Endothelial cell (in vitro differentiated cells): Measurements from ENCODE around the gene BRINP2. TPM values are rescaled to one million over a fixed set of nuclear protein-coding genes. Genes with fewer than 3 reads are reported as not detected.

Experiments used
- DNase-seq: peaks from one replicate; pipeline ENCODE4 v3.0.0; 2021; ENCODE audit warnings: low spot score
- H3K27ac Mint-ChIP-seq: one replicate; pipeline ENCODE4 v1.8.0; 2021; ENCODE audit warnings: mixed read lengths, inconsistent platforms; ENCODE audit not compliant: unreplicated experiment
- H3K27me3 Mint-ChIP-seq: one replicate; pipeline ENCODE4 v1.8.0; 2021; ENCODE audit warnings: mild to moderate bottlenecking, moderate library complexity, mixed read lengths, inconsistent platforms; ENCODE audit not compliant: unreplicated experiment
- H3K36me3 Mint-ChIP-seq: one replicate; pipeline ENCODE4 v1.8.0; 2021; ENCODE audit warnings: mild to moderate bottlenecking, low read depth, mixed read lengths, inconsistent platforms; ENCODE audit not compliant: unreplicated experiment
- H3K4me1 Mint-ChIP-seq: one replicate; pipeline ENCODE4 v1.8.0; 2021; ENCODE audit warnings: mild to moderate bottlenecking, mixed read lengths, inconsistent platforms; ENCODE audit not compliant: unreplicated experiment
- H3K4me3 Mint-ChIP-seq: one replicate; pipeline ENCODE4 v1.8.0; 2021; ENCODE audit warnings: mild to moderate bottlenecking, mixed read lengths, inconsistent platforms; ENCODE audit not compliant: unreplicated experiment
- H3K9me3 Mint-ChIP-seq: one replicate; pipeline ENCODE4 v1.8.0; 2021; ENCODE audit warnings: mixed read lengths, inconsistent platforms; ENCODE audit not compliant: unreplicated experiment
- total RNA-seq: library from RNA; stranded (reverse); fragmentation: NEBNext Ultra II Directional; extraction: Animal tissue kit (Norgen Biotek cat#: 25700); gene quantifications from one replicate; pipeline ENCODE4 v1.2.1, GENCODE V29; 2021; ENCODE audit not compliant: unreplicated experiment
- TF ChIP-seq, protein P1 (sequence below): fragments of 200-600 bp; sonication (generic); IDR thresholded peaks from one replicate; pipeline ENCODE4 v1.5.0; 2021; ENCODE audit warnings: antibody characterized with exemption; ENCODE audit not compliant: unreplicated experiment

BRINP2 gene
- total RNA-seq, 1 donor from 2014 or later = 0.59 TPM

DNA sequence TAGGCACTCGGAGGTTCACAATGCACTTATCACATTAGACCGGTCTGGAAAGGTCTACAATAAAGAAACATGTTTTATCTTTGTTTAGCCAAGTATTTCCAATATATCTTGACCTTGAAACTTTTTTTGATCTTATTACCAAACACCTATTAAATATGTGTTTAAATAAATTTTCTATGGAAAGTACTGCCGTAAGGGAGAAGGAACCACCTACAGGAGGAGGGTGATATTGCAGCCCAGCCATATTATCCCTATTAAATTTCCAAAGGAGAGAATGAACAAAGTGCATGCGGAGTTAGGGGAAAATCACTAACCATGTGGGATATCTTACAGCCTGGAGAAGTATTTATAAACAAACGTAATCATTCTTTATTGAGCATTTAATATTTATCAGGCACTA lies 14.5 kb downstream of the BRINP2 start:
- TF ChIP-seq, protein P1, sequence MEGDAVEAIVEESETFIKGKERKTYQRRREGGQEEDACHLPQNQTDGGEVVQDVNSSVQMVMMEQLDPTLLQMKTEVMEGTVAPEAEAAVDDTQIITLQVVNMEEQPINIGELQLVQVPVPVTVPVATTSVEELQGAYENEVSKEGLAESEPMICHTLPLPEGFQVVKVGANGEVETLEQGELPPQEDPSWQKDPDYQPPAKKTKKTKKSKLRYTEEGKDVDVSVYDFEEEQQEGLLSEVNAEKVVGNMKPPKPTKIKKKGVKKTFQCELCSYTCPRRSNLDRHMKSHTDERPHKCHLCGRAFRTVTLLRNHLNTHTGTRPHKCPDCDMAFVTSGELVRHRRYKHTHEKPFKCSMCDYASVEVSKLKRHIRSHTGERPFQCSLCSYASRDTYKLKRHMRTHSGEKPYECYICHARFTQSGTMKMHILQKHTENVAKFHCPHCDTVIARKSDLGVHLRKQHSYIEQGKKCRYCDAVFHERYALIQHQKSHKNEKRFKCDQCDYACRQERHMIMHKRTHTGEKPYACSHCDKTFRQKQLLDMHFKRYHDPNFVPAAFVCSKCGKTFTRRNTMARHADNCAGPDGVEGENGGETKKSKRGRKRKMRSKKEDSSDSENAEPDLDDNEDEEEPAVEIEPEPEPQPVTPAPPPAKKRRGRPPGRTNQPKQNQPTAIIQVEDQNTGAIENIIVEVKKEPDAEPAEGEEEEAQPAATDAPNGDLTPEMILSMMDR = peak; percentile 86
- Mint-ChIP-seq H3K9me3 (no peaks in the 10 kb centered on the region), H3K36me3 (no peaks in the 10 kb centered on the region), H3K27me3 (peaks cover 5% of the 10 kb centered on the region), H3K4me3 (no peak overlapping the region), H3K4me1 (peaks cover 9% of the 10 kb centered on the region), H3K27ac (no peak overlapping the region)
- peak; percentile 44 for DNase-seq

DNA sequence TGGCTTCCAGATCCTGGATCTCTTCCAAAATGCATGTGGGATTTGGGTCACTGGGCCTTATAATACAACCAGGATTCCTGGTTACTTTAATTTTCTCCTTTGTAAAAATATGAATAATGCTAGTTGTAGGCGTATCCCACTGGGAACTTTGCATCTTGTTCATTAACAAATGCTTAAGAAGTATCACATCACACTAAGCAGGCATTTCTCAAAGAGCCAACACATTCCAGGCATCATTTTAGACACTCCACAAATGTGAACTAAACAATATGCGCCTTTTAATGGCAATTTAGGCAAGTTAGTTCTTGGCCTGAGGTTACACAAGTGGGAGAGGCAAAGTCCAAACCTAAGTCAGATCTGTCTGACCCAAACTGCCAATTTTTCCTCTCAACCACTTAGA lies 15.9 kb downstream of the BRINP2 start:
- Mint-ChIP-seq H3K9me3 (no peaks in the 10 kb centered on the region), H3K4me1 (peaks cover 4% of the 10 kb centered on the region), H3K4me3 (no peak overlapping the region), H3K27ac (no peak overlapping the region), H3K27me3 (peaks cover 2% of the 10 kb centered on the region), H3K36me3 (no peaks in the 10 kb centered on the region)
- TF ChIP-seq, protein P1 = no peak
- no peak for DNase-seq

DNA sequence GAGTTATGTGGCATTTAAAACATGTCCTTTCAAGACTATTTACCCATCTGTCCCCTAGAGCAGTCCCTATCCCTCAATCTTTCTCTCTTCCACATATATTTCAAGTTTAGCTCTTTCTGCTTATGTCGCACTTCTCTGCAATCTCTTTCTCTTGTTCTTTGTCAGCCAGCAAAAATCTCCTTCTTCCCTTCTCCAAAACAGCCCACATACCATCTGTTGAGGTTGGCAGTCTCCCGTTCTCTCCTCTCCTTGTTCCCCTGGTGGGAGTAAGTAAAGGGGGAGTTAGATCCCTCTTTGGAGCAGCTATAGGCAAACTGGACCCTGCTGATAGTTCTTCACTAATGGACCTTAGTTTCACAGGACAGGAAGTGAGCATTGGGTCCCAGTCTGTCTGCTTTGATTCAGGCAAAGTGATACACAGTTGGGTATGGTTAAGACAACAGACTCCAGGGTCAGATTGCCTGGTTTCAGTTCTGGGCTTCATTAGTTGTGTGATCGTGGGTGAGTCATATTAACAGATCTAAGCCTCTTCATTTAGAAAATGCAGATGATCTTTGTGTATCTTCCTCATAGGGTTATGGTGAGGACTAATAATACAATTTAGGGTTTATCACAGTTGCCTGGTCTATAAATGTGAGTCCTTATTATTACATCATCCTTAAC lies 19.7 kb downstream of the BRINP2 start:
- no peaks in the 10 kb centered on the region for H3K36me3 Mint-ChIP-seq
- no peak overlapping the region for H3K27ac Mint-ChIP-seq
- no peaks in the 10 kb centered on the region for H3K4me1 Mint-ChIP-seq
- no peak overlapping the region for H3K4me3 Mint-ChIP-seq
- DNase-seq = no peak
- H3K9me3 Mint-ChIP-seq = no peaks in the 10 kb centered on the region
- TF ChIP-seq, protein P1 = no peak
- H3K27me3 Mint-ChIP-seq = peaks cover 1% of the 10 kb centered on the region

DNA sequence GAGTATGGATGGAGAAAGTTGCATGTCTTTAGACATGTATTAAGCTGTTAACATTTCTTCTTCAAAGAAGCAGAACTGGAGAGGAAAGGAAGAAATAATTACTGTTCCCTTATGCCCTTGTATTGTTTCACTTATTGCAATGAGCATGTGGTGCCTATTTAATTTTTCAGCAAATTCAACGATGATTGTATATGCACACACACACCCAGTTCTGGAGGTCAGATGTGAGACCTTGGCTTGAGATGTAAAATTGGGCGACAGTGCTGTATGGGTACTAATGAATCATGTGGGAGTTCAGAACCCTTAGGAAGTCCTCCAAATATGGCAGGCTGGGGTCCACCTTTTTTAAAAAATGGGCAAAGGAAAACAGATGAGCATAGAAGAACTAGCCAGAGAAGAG lies 27.5 kb downstream of the BRINP2 start:
- TF ChIP-seq, protein P1 = no peak
- H3K27ac Mint-ChIP-seq = no peak overlapping the region
- H3K9me3 Mint-ChIP-seq = no peaks in the 10 kb centered on the region
- no peak for DNase-seq
- no peaks in the 10 kb centered on the region for H3K4me1 Mint-ChIP-seq
- peaks cover 1% of the 10 kb centered on the region for H3K27me3 Mint-ChIP-seq
- no peaks in the 10 kb centered on the region for H3K36me3 Mint-ChIP-seq
- H3K4me3 Mint-ChIP-seq = no peak overlapping the region

DNA sequence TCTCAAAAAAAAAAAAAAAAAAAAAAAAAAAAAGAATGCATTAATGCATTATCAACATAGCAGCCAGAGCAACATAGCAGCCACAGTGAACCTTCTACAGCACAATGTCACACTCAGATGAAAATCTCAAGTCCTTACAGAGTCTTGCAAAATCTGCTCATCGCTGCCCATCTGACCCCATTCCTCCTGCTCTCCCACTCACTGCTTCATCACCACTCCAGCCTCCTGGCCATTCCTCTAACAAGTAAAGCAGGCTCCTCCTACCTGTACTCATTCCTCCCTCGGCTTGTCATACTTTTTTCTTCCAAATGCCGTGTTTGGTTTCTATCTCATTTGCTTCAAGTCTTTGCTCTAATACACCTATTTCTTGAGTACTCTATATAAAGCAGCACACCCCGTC lies 29.5 kb downstream of the BRINP2 start:
- DNase-seq = no peak
- H3K36me3 Mint-ChIP-seq = no peaks in the 10 kb centered on the region
- TF ChIP-seq, protein P1 = no peak
- H3K4me3 Mint-ChIP-seq = no peak overlapping the region
- no peaks in the 10 kb centered on the region for H3K4me1 Mint-ChIP-seq
- H3K27me3 Mint-ChIP-seq = peaks cover 1% of the 10 kb centered on the region
- H3K27ac Mint-ChIP-seq = no peak overlapping the region
- no peaks in the 10 kb centered on the region for H3K9me3 Mint-ChIP-seq
